Measurements from ENCODE around the gene AGRP.

DNA sequence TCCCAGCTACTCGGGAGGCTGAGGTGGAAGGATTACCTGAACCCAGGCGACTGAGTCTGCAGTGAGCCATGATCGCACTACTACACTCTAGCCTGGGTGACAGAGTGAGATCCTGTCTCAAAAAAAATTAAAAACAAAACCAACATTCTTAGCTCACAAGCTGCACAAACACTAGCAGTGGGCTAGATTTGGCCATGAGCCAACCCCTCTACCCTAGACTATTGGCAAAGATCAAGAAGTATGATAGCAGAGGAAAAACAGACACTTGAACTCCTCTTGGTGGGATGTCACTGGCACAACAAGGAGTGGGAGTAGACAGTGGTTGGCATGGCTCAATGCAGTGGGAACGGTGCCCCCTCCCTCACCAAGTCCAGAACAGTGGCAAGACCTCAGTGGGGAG, 25.7 kb upstream of the AGRP start:
- TF ChIP-seq POLR2A (IDR thresholded peaks at IDR 0.05; ENCODE audit: low read depth, low read length) = no peak
- TF ChIP-seq POLR2AphosphoS5 (IDR thresholded peaks at IDR 0.05; ENCODE audit: low read depth, low read length) = no peak
- no peak for TF ChIP-seq TAF1 (IDR thresholded peaks at IDR 0.05; ENCODE audit: borderline replicate concordance, low read depth, low read length)
